Measurements from ENCODE around the gene IFTAP.
A peak's percentile ranks its signal among the peaks of the same experiment; 100 is the strongest.
"Not testable (repeated sequence)": the region's sequence is repeated elsewhere in the genome, so short reads cannot be mapped to it uniquely, and the experiment has no call there.

IFTAP gene

GRCh38 chr11:36594316-36594989, at the start of gene IFTAP:
IFTAP (plus strand) TSS chr11:36594502; CDS start chr11:36610104, 15,602 bp downstream.
- no peaks in the 10 kb centered on the region for H3K9me3 ChIP-seq (ENCODE audit: low read length)
- H3K27me3 ChIP-seq (ENCODE audit: insufficient read depth, low read length): peaks cover 8% of the 10 kb centered on the region
- H3K4me1 ChIP-seq (ENCODE audit: insufficient read depth, low read length): peaks cover 8% of the 10 kb centered on the region
- peak within 1 kb of the TSS; percentile 95 for H3K4me3 ChIP-seq (ENCODE audit: low read length)
- no peaks in the 10 kb centered on the region for H3K36me3 ChIP-seq (ENCODE audit: insufficient read depth, low read length)
- peak within 1 kb of the TSS; percentile 93 for H2AFZ ChIP-seq (ENCODE audit: low read depth, low read length)

- no peak overlapping the region for H2AFZ ChIP-seq (ENCODE audit: low read depth, low read length)
- no peaks in the 10 kb centered on the region for H3K27me3 ChIP-seq (ENCODE audit: insufficient read depth, low read length)
- no peaks in the 10 kb centered on the region for H3K9me3 ChIP-seq (ENCODE audit: low read length)
- no peak overlapping the region for H3K4me3 ChIP-seq (ENCODE audit: low read length)
- no peaks in the 10 kb centered on the region for H3K36me3 ChIP-seq (ENCODE audit: insufficient read depth, low read length)
- H3K4me1 ChIP-seq (ENCODE audit: insufficient read depth, low read length): no peaks in the 10 kb centered on the region
Observed at GRCh38 chr11:36550385-36551115, 43.8 kb upstream of the IFTAP start.

GRCh38 chr11:36557390-36557789, 36.9 kb upstream of the IFTAP start:
- H2AFZ ChIP-seq (ENCODE audit: low read depth, low read length); H3K9me3 ChIP-seq (ENCODE audit: low read length); H3K36me3 ChIP-seq (ENCODE audit: insufficient read depth, low read length); H3K4me3 ChIP-seq (ENCODE audit: low read length); H3K4me1 ChIP-seq (ENCODE audit: insufficient read depth, low read length); H3K27me3 ChIP-seq (ENCODE audit: insufficient read depth, low read length): not testable (repeated sequence)

DNA sequence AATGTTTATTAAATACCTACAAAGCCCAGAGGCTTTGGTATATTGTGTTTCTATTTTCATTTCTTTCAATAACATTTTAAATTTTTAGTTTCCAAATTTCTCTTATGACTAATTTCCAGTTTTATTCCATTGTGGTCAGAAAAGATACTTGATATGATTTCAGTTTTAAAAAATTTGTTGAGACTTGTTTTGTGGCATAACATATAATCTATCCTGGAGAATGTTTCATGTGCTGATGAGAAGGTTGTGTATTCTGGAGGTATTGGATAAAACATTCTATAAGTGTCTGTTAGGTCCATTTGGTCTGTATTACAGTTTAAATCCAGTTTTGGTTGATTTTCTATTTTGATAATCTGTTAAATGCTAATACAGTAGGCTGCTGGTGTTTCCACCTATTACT, 36.3 kb upstream of the IFTAP start:
- H3K4me1 ChIP-seq (ENCODE audit: insufficient read depth, low read length): no peaks in the 10 kb centered on the region
- H3K4me3 ChIP-seq (ENCODE audit: low read length): no peak overlapping the region
- H3K36me3 ChIP-seq (ENCODE audit: insufficient read depth, low read length): no peaks in the 10 kb centered on the region
- H3K9me3 ChIP-seq (ENCODE audit: low read length): no peaks in the 10 kb centered on the region
- no peaks in the 10 kb centered on the region for H3K27me3 ChIP-seq (ENCODE audit: insufficient read depth, low read length)
- H2AFZ ChIP-seq (ENCODE audit: low read depth, low read length): no peak overlapping the region

- Histone ChIP-seq H3K4me3 (ENCODE audit: low read length) (no peak overlapping the region), H3K4me1 (ENCODE audit: insufficient read depth, low read length) (no peaks in the 10 kb centered on the region), H3K36me3 (ENCODE audit: insufficient read depth, low read length) (no peaks in the 10 kb centered on the region), H2AFZ (ENCODE audit: low read depth, low read length) (no peak overlapping the region), H3K9me3 (ENCODE audit: low read length) (no peaks in the 10 kb centered on the region), H3K27me3 (ENCODE audit: insufficient read depth, low read length) (peaks cover 2% of the 10 kb centered on the region)
Observed at GRCh38 chr11:36558571-36559413, 35.5 kb upstream of the IFTAP start.

DNA sequence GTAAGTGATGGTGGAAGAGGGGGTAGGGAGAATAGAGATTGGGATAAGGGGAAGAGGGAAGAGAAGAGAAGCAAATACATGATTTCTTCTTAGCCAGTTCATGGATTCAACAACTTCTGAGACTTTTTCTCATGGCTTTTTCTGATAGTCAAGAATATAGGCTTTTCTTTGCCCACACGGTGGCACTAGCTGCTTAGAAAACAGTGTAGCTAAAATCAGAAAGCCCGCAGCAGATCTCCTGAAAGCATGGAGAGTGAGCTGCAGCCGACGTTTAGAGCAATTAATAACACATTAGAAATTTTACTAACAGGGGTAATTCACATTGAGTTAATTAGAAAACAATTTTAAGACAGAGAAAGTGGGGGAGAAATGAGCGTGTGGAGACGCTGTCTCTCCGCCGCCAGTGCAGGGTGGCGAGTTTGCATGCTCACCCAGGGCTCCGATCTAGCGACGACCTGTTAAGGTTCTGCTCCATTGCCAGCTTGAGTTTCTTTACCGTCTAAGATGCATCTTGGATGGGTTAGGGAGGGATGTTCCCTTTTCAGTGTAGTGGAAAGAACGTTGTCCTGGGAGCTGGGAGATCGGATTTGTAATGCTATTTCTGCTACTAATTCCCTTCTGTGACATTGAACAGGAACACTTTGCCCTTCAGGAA, 29.8 kb upstream of the IFTAP start:
- Histone ChIP-seq H3K9me3 (ENCODE audit: low read length) (no peaks in the 10 kb centered on the region), H3K27me3 (ENCODE audit: insufficient read depth, low read length) (peaks cover 15% of the 10 kb centered on the region), H3K4me3 (ENCODE audit: low read length) (peak overlapping the region; percentile 33)

GRCh38 chr11:36565031-36565610, 29.2 kb upstream of the IFTAP start:
- no peaks in the 10 kb centered on the region for H3K9me3 ChIP-seq (ENCODE audit: low read length)
- no peak overlapping the region for H3K4me3 ChIP-seq (ENCODE audit: low read length)
- peaks cover 7% of the 10 kb centered on the region for H3K4me1 ChIP-seq (ENCODE audit: insufficient read depth, low read length)
- peaks cover 15% of the 10 kb centered on the region for H3K27me3 ChIP-seq (ENCODE audit: insufficient read depth, low read length)
- peak overlapping the region; percentile 4 for H2AFZ ChIP-seq (ENCODE audit: low read depth, low read length)
- H3K36me3 ChIP-seq (ENCODE audit: insufficient read depth, low read length): no peaks in the 10 kb centered on the region

More for the DNA sequence above, 29.8 kb upstream of the IFTAP start:
- peak overlapping the region; percentile 4 for H2AFZ ChIP-seq (ENCODE audit: low read depth, low read length)
- no peaks in the 10 kb centered on the region for H3K36me3 ChIP-seq (ENCODE audit: insufficient read depth, low read length)
- peaks cover 7% of the 10 kb centered on the region for H3K4me1 ChIP-seq (ENCODE audit: insufficient read depth, low read length)

- H3K36me3 ChIP-seq (ENCODE audit: insufficient read depth, low read length): no peaks in the 10 kb centered on the region
- H3K9me3 ChIP-seq (ENCODE audit: low read length): no peaks in the 10 kb centered on the region
- H3K4me1 ChIP-seq (ENCODE audit: insufficient read depth, low read length): peaks cover 7% of the 10 kb centered on the region
- no peak overlapping the region for H3K4me3 ChIP-seq (ENCODE audit: low read length)
- no peak overlapping the region for H2AFZ ChIP-seq (ENCODE audit: low read depth, low read length)
- peaks cover 15% of the 10 kb centered on the region for H3K27me3 ChIP-seq (ENCODE audit: insufficient read depth, low read length)
Observed at GRCh38 chr11:36566407-36567053, 27.8 kb upstream of the IFTAP start.

DNA sequence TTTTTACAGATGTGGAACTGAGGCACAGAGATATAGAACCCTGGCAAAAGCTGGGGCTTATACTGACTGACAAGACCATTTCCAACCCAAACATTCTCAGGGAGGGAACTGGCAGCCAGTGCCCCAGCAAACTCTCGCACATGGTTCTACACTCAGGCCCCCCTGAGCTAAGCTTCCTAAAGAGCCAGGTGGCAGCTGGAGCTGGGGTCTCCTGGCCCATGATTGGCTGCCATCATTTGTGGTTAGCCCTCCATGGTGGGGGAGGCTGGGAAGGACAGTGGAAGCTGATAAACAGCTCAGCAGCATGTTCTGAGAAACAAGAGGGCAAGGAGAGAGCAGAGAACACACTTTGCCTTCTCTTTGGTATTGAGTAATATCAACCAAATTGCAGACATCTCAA, 26.6 kb upstream of the IFTAP start, which contains the start of gene RAG1:
Gene RAG1 (plus strand): TSS at position 314 of the 400 bp plus-strand sequence. CDS start 5,298 bp downstream, outside the sequence.
- Histone ChIP-seq H3K9me3 (ENCODE audit: low read length) (no peaks in the 10 kb centered on the region), H3K4me1 (ENCODE audit: insufficient read depth, low read length) (peaks cover 7% of the 10 kb centered on the region), H3K27me3 (ENCODE audit: insufficient read depth, low read length) (peaks cover 15% of the 10 kb centered on the region)

DNA sequence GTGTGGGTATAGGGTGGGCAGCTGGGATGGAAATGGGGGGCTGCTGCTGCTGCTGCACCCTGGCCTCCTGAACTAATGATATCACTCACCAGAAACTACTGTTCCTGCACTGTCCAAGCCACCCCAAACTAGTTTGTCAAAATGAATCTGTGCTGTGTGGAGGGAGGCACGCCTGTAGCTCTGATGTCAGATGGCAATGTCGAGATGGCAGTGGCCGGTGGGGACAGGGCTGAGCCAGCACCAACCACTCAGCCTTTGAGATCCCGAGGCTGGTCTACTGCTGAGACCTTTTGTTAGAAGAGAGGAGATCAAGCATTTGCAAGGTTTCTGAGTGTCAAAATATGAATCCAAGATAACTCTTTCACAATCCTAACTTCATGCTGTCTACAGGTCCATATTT, 25.2 kb upstream of the IFTAP start:
- Histone ChIP-seq H3K4me3 (ENCODE audit: low read length) (no peak overlapping the region), H3K36me3 (ENCODE audit: insufficient read depth, low read length) (no peaks in the 10 kb centered on the region), H3K9me3 (ENCODE audit: low read length) (no peaks in the 10 kb centered on the region), H3K27me3 (ENCODE audit: insufficient read depth, low read length) (peaks cover 13% of the 10 kb centered on the region), H2AFZ (ENCODE audit: low read depth, low read length) (no peak overlapping the region), H3K4me1 (ENCODE audit: insufficient read depth, low read length) (peaks cover 6% of the 10 kb centered on the region)

More for the DNA sequence above, 26.6 kb upstream of the IFTAP start, which contains the start of gene RAG1:
- Histone ChIP-seq H2AFZ (ENCODE audit: low read depth, low read length) (no peak within 1 kb of the TSS), H3K36me3 (ENCODE audit: insufficient read depth, low read length) (no peaks in the 10 kb centered on the region), H3K4me3 (ENCODE audit: low read length) (no peak within 1 kb of the TSS)

DNA sequence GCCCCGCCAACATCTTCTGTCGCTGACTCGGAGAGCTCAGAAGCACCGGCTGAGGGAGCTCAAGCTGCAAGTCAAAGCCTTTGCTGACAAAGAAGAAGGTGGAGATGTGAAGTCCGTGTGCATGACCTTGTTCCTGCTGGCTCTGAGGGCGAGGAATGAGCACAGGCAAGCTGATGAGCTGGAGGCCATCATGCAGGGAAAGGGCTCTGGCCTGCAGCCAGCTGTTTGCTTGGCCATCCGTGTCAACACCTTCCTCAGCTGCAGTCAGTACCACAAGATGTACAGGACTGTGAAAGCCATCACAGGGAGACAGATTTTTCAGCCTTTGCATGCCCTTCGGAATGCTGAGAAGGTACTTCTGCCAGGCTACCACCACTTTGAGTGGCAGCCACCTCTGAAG, 19.8 kb upstream of the IFTAP start:
- Histone ChIP-seq H3K36me3 (ENCODE audit: insufficient read depth, low read length) (no peaks in the 10 kb centered on the region), H2AFZ (ENCODE audit: low read depth, low read length) (no peak overlapping the region), H3K4me3 (ENCODE audit: low read length) (no peak overlapping the region), H3K27me3 (ENCODE audit: insufficient read depth, low read length) (no peaks in the 10 kb centered on the region), H3K4me1 (ENCODE audit: insufficient read depth, low read length) (no peaks in the 10 kb centered on the region), H3K9me3 (ENCODE audit: low read length) (no peaks in the 10 kb centered on the region)

GRCh38 chr11:36577373-36577772, 16.9 kb upstream of the IFTAP start:
- no peaks in the 10 kb centered on the region for H3K27me3 ChIP-seq (ENCODE audit: insufficient read depth, low read length)
- no peaks in the 10 kb centered on the region for H3K36me3 ChIP-seq (ENCODE audit: insufficient read depth, low read length)
- no peaks in the 10 kb centered on the region for H3K4me1 ChIP-seq (ENCODE audit: insufficient read depth, low read length)
- H3K9me3 ChIP-seq (ENCODE audit: low read length): peaks cover 3% of the 10 kb centered on the region
- no peak overlapping the region for H3K4me3 ChIP-seq (ENCODE audit: low read length)
- no peak overlapping the region for H2AFZ ChIP-seq (ENCODE audit: low read depth, low read length)

Data from neuron (in vitro differentiated cells).